ENCODE results near the gene ATXN1.
"Not testable (repeated sequence)": the region's sequence is repeated elsewhere in the genome, so short reads cannot be mapped to it uniquely, and the experiment has no call there.

ATXN1 gene

DNA sequence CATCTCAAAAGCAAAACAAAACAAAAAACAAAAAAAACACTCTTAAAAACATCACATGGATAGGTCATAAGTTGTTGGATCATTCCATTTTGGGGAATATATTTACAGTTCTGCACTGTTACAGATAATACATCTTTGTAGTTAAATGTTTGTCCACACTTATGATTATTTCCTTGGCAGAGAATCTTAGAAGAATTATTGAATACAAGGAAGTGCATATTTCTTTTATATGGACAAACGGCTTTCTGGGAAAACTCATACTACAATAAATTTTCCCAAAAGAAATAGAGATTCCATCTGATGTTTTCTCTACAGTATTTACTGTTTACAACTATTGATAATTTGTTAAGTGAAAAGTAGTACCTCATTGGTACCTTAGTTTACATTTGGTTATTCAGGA is 489.1 kb downstream of the ATXN1 start:
- peaks cover 10% of the 10 kb centered on the region for H3K4me1 Mint-ChIP-seq
- no peak overlapping the region for H3K27ac Mint-ChIP-seq
- H3K27me3 Mint-ChIP-seq (ENCODE audit: low read depth, poor library complexity) = peaks cover 7% of the 10 kb centered on the region
- H3K4me3 Mint-ChIP-seq = no peak overlapping the region
- H3K9me3 Mint-ChIP-seq = peaks cover 6% of the 10 kb centered on the region
- H3K36me3 Mint-ChIP-seq (ENCODE audit: low read depth) = peaks cover 4% of the 10 kb centered on the region
- no peak for DNase-seq
- TF ChIP-seq, protein P1, sequence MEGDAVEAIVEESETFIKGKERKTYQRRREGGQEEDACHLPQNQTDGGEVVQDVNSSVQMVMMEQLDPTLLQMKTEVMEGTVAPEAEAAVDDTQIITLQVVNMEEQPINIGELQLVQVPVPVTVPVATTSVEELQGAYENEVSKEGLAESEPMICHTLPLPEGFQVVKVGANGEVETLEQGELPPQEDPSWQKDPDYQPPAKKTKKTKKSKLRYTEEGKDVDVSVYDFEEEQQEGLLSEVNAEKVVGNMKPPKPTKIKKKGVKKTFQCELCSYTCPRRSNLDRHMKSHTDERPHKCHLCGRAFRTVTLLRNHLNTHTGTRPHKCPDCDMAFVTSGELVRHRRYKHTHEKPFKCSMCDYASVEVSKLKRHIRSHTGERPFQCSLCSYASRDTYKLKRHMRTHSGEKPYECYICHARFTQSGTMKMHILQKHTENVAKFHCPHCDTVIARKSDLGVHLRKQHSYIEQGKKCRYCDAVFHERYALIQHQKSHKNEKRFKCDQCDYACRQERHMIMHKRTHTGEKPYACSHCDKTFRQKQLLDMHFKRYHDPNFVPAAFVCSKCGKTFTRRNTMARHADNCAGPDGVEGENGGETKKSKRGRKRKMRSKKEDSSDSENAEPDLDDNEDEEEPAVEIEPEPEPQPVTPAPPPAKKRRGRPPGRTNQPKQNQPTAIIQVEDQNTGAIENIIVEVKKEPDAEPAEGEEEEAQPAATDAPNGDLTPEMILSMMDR (IDR thresholded peaks at IDR 0.05) = no peak

DNA sequence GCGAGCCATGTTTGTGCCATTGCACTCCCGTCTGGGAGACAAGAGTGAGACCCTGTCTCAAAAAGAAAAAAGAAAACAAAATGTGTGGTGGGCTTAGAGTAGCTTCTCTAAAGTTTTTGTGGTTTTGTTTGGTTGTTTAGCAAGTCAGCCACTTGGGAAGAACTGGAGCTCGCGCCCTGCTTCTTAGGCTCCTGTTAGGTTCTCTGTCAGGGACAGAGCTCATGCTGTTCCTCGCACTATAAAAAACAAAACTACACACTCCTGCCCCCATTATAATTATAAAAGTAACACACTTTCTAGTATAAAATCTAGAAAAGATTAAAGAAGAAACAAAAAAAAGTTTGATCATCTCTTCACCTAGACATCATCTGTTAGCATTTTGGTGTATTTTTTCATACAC is 489.8 kb downstream of the ATXN1 start:
- TF ChIP-seq, protein P1 (IDR thresholded peaks at IDR 0.05) = no peak
- Mint-ChIP-seq H3K36me3 (ENCODE audit: low read depth) (peaks cover 4% of the 10 kb centered on the region), H3K27ac (no peak overlapping the region), H3K27me3 (ENCODE audit: low read depth, poor library complexity) (peaks cover 7% of the 10 kb centered on the region), H3K4me1 (peaks cover 2% of the 10 kb centered on the region), H3K4me3 (no peak overlapping the region), H3K9me3 (peaks cover 6% of the 10 kb centered on the region)
- no peak for DNase-seq

DNA sequence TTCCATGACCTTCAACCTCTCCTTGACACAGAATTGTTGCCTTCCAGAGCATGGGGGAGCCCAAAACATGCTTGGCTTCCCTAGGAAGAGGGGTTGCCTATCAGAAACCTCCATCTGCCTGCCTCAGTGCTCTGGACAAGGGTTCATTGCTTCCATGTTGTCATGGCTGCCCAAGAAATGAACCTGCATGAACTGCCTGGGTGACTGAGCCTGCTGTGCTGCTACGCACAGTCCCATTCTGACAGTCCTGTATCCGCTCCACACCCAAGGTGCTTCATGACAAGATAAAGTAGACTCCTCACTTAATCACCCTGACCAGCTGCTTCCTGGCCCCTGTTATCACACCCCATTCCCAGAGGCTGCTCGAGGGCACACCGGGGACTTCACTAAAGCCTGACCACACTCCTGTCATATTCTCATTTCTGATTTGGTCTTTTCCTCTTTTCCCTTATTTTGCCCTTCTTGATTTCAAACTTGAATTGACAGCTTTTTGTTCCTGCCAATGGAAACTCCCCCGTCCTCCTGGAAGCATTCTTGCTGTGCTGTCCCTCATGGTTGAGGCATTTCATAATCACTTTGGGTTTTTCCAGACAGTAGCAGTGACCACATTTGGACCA is 491.0 kb downstream of the ATXN1 start:
- H3K27ac Mint-ChIP-seq = no peak overlapping the region
- peaks cover 10% of the 10 kb centered on the region for H3K36me3 Mint-ChIP-seq (ENCODE audit: low read depth)
- H3K27me3 Mint-ChIP-seq (ENCODE audit: low read depth, poor library complexity) = peaks cover 7% of the 10 kb centered on the region
- H3K4me3 Mint-ChIP-seq = no peak overlapping the region
- H3K4me1 Mint-ChIP-seq = no peaks in the 10 kb centered on the region
- TF ChIP-seq, protein P1 (IDR thresholded peaks at IDR 0.05) = no peak
- H3K9me3 Mint-ChIP-seq = peaks cover 11% of the 10 kb centered on the region
- no peak for DNase-seq

DNA sequence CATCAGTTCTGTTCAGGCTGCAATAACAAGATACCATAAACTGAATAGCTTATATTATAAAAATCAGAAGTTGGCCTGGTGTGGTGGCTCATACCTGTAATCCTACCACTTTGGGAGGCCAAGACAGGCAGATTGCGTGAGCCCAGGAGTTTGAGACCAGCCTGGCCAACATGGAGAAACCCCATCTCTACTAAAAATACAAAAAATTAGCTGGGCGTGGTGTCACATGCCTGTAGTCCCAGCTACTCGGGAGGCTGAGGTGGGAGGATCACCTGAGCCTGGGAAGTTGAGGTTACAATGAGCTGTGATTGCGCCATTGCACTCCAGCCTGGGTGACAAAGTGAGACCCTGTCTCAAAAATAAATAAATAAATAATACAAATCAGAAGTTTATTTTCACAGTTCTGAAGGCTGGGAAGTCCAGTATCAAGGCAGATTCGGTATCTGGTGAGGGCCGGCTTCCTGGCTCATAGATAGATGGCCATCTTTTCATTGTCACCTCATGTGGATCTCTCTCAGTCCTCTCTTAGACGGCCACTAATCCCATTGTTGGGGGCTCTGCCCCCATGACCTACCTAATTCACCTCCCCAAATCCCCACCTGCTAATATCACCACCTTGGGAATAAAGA is 491.7 kb downstream of the ATXN1 start:
- H3K4me1 Mint-ChIP-seq; DNase-seq; H3K27me3 Mint-ChIP-seq (ENCODE audit: low read depth, poor library complexity); H3K4me3 Mint-ChIP-seq; H3K36me3 Mint-ChIP-seq (ENCODE audit: low read depth); H3K27ac Mint-ChIP-seq: not testable (repeated sequence)
- peaks cover 11% of the 10 kb centered on the region for H3K9me3 Mint-ChIP-seq

DNA sequence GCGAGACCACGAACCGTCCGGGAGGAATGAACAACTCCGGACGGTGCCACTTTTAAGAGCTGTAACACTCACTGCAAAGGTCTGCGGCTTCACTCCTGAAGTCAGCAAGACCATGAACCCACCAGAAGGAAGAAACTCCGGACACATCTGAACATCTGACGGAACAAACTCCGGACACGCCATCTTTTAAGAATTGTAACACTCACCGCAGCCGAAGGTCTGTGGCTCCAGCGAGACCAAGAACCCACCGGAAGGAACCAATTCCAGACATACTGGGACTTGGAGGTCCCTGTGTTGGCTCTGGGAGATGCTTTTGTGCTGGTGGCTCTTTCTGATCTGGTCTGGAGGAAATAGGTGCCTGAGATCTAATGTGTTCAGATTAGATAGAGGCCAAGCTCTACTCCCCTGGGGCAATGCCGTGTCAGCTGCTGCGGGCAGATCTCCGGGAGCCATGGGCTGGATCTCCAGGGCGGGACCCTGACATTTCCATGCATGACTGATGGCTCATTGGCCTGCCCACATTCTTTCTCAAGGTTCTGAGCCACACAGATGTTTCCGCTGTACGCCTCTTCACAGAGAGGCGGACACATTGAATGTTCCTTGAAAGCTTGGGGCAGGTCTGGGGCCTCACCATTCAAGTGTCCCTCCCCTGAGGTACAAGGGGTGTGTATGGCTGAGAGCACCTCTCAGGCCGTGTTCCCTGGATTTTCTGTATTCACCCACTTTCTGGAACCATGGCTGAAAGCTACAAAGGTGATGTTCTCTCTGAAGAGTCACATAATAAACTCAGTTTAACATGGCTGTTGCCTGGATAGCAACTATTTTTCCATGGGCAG is 493.6 kb downstream of the ATXN1 start:
- no peak for DNase-seq
- H3K4me1 Mint-ChIP-seq = peaks cover 4% of the 10 kb centered on the region
- TF ChIP-seq, protein P1 (IDR thresholded peaks at IDR 0.05) = no peak
- peaks cover 11% of the 10 kb centered on the region for H3K9me3 Mint-ChIP-seq
- no peak overlapping the region for H3K27ac Mint-ChIP-seq
- H3K27me3 Mint-ChIP-seq (ENCODE audit: low read depth, poor library complexity) = peaks cover 7% of the 10 kb centered on the region
- H3K4me3 Mint-ChIP-seq = no peak overlapping the region
- H3K36me3 Mint-ChIP-seq (ENCODE audit: low read depth) = peaks cover 10% of the 10 kb centered on the region
